Smooth muscle cell (in vitro differentiated cells): ENCODE results near the gene PRM2. TPM values are rescaled to one million over a fixed set of nuclear protein-coding genes. Genes with fewer than 3 reads are reported as not detected.
"Not testable (repeated sequence)": the region's sequence is repeated elsewhere in the genome, so short reads cannot be mapped to it uniquely, and the experiment has no call there.

Experiments
- DNase-seq: peaks from one replicate; lab custom pipeline; 2025; ENCODE audit not compliant: unreplicated experiment; lab: John Stamatoyannopoulos, UW
- H2AFZ ChIP-seq: fragments of 200-600 bp; sonication (generic); 2 replicates; pipeline ENCODE4 v1.6.0; 2016; ENCODE audit warnings: antibody characterized with exemption, low read depth, mild to moderate bottlenecking
- H3F3A ChIP-seq: fragments of 200-600 bp; sonication (generic); 2 replicates; pipeline ENCODE4 v1.6.0; 2017; ENCODE audit warnings: antibody characterized with exemption, low read depth
- H3K27ac ChIP-seq: fragments of 200-600 bp; sonication (generic); 2 replicates; pipeline ENCODE4 v1.5.1; 2016; ENCODE audit warnings: low read depth, mild to moderate bottlenecking
- H3K27me3 ChIP-seq: fragments of 200-600 bp; sonication (generic); 2 replicates; pipeline ENCODE4 v1.6.1; 2016; ENCODE audit warnings: low read depth, mild to moderate bottlenecking
- H3K36me3 ChIP-seq: fragments of 200-600 bp; sonication (generic); 2 replicates; pipeline ENCODE4 v1.5.1; 2016; ENCODE audit warnings: low read depth
- H3K4me1 ChIP-seq: fragments of 200-600 bp; sonication (generic); 2 replicates; pipeline ENCODE4 v1.5.1; 2016; ENCODE audit warnings: low read depth
- H3K4me2 ChIP-seq: fragments of 200-600 bp; sonication (generic); 2 replicates; pipeline ENCODE4 v1.6.0; 2016; ENCODE audit warnings: mild to moderate bottlenecking
- H3K4me3 ChIP-seq: fragments of 200-600 bp; sonication (generic); 2 replicates; pipeline ENCODE4 v1.5.1; 2016; ENCODE audit warnings: mild to moderate bottlenecking
- H3K79me2 ChIP-seq: fragments of 200-600 bp; sonication (generic); 2 replicates; pipeline ENCODE4 v1.6.0; 2016; ENCODE audit warnings: low read depth, mild to moderate bottlenecking
- H3K9ac ChIP-seq: fragments of 200-600 bp; sonication (generic); 2 replicates; pipeline ENCODE4 v1.6.0; 2016; ENCODE audit warnings: low read depth
- H3K9me3 ChIP-seq: fragments of 200-600 bp; sonication (generic); replicated peaks from 2 replicates; pipeline ENCODE4 v1.5.1; 2016; ENCODE audit warnings: low read depth
- H4K20me1 ChIP-seq: fragments of 200-600 bp; sonication (generic); 2 replicates; pipeline ENCODE4 v1.6.0; 2016; ENCODE audit warnings: low read depth
- WGBS: methylation state at CpG from one replicate; pipeline ENCODE4 v1.1.7; 2016; ENCODE audit warnings: low lambda C conversion rate; 5-methylcytosine and 5-hydroxymethylcytosine counted together
- polyA plus RNA-seq: library from polyadenylated mRNA; unstranded; fragments of >200 nt; fragmentation: Nextera tagmentation; extraction: Ambion mirVana; gene quantifications from 2 replicates; pipeline ENCODE4 v1.2.1, GENCODE V29; 2016
- total RNA-seq: library from RNA; depleted of rRNA; stranded (reverse); fragments of >200 nt; gene quantifications from 2 replicates; pipeline ENCODE4 v1.2.3, GENCODE V29; 2014
- TF ChIP-seq, protein P1 (sequence below): fragments of 200-600 bp; sonication (generic); IDR thresholded peaks from 2 replicates; pipeline ENCODE4 v1.5.1; 2017; ENCODE audit warnings: borderline replicate concordance, mild to moderate bottlenecking, antibody characterized with exemption; ENCODE audit not compliant: insufficient read depth, poor library complexity, severe bottlenecking

PRM2 gene
- total and polyA plus RNA-seq, 2 experiments from 2014 or later = not detected

DNA sequence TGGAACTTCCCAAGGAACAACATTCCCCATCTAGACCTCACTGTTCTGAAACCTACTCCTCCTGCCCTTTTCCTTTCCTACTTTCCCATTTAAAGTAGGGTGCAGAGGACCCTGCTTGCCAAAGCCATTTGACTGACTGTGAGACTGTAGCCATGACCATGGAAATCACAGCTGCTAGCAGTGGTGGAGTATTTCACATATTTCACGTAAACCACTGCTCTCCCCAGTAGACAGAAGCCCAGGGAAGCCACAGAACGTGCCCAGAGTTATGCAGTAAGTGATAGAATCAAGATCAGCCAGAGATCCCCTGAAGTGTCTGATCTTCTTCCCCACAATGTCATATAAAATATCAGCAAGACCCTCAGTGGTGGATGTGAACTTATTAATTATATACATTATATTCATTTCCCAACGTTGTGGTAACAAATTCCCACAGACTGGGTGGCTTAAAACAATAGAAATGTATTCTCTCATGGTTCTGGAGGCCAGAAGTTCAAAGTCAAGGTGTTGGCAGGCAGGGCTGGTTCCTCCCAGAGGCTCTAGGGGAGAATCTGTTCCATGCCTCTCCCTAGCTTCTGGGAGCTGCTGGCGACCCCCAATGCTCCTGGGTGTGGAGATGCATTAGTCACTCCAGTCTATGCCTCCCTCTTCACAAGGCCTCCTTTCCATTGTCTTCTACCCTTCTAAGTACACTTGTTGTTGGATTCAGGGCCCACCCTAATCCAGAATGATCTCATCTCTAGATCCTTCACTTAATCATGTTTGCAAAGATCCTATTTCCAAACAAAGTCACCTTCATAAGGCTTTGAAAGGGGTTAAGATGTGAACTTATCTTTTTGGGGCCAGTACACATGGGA is 25.6 kb upstream of the PRM2 start:
- H3K79me2 ChIP-seq = no peaks in the 10 kb centered on the region
- H3K9ac ChIP-seq = no peak overlapping the region
- no peak overlapping the region for H3K4me2 ChIP-seq
- no peaks in the 10 kb centered on the region for H3K9me3 ChIP-seq
- no peak overlapping the region for H3K4me3 ChIP-seq
- H4K20me1 ChIP-seq = no peaks in the 10 kb centered on the region
- no peaks in the 10 kb centered on the region for H3K36me3 ChIP-seq
- H3K27ac ChIP-seq = no peak overlapping the region
- no peaks in the 10 kb centered on the region for H3K27me3 ChIP-seq
- TF ChIP-seq, protein P1, sequence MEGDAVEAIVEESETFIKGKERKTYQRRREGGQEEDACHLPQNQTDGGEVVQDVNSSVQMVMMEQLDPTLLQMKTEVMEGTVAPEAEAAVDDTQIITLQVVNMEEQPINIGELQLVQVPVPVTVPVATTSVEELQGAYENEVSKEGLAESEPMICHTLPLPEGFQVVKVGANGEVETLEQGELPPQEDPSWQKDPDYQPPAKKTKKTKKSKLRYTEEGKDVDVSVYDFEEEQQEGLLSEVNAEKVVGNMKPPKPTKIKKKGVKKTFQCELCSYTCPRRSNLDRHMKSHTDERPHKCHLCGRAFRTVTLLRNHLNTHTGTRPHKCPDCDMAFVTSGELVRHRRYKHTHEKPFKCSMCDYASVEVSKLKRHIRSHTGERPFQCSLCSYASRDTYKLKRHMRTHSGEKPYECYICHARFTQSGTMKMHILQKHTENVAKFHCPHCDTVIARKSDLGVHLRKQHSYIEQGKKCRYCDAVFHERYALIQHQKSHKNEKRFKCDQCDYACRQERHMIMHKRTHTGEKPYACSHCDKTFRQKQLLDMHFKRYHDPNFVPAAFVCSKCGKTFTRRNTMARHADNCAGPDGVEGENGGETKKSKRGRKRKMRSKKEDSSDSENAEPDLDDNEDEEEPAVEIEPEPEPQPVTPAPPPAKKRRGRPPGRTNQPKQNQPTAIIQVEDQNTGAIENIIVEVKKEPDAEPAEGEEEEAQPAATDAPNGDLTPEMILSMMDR = no peak
- no peaks in the 10 kb centered on the region for H3K4me1 ChIP-seq
- no peak for DNase-seq
- H3F3A ChIP-seq = no peaks in the 10 kb centered on the region
- 69% methylated on average over 4 of the region's 4 CpGs for WGBS
- H2AFZ ChIP-seq = no peak overlapping the region

DNA sequence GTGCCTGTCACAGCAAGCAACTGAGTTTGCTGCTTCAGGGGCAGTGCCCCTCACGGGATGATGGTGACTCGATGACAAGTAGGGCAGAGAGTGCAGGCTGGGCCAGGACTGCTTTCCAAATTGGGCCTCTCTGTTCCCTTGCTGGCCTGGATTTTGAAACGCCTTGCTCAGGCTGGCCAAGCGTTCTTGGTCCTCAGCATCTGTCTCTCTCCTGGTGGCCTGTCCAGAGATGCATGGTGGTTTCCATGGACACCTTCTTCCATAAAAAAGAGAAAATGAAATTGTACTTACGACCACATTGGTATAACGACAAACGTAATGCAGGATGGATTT is 24.2 kb upstream of the PRM2 start:
- Histone ChIP-seq H3K79me2 (no peaks in the 10 kb centered on the region), H3K9ac (no peak overlapping the region), H3K4me3 (no peak overlapping the region), H2AFZ (no peak overlapping the region), H3K4me2 (no peak overlapping the region), H3F3A (no peaks in the 10 kb centered on the region), H4K20me1 (no peaks in the 10 kb centered on the region), H3K4me1 (no peaks in the 10 kb centered on the region), H3K27me3 (no peaks in the 10 kb centered on the region), H3K36me3 (no peaks in the 10 kb centered on the region), H3K27ac (no peak overlapping the region), H3K9me3 (no peaks in the 10 kb centered on the region)
- no peak for DNase-seq
- TF ChIP-seq, protein P1 = no peak
- 95% methylated on average over 7 of the region's 7 CpGs for WGBS

DNA sequence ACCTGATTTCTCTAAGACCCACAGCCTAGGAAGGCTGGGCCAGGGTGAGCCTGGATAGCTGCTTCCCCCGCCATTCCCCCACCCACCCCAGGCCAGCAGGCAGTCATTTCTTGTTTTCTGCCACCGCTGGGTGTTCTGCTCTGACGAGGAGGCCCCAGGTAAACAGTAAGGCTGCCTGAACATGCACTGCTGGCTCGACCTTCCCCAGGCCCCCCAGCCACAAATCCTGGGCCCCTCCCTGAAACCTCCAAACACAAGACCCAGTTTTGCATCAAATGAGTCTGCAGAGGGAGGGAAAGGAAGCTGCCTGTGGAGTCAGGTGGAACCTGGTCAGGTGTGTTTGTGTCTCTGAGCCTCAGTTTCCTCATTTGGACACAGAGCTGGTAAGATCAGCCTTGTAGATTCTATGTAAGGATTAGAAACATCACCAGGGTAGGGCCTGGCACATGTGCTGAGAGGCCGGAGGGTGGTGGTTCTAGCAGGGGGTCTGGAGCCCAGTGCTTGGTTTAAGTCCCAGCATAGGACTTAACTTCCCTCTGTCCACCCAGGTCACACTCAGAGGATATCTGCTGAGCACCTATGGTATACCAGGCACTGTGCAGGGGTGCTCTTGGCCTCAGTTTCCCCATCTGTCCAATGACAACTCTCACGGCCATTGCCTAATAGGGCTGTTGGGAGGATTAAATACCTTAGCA is 23.7 kb upstream of the PRM2 start:
- no peak overlapping the region for H3K4me2 ChIP-seq
- no peaks in the 10 kb centered on the region for H3K9me3 ChIP-seq
- H3K27ac ChIP-seq = no peak overlapping the region
- H3K27me3 ChIP-seq = no peaks in the 10 kb centered on the region
- H3K79me2 ChIP-seq = no peaks in the 10 kb centered on the region
- TF ChIP-seq, protein P1 = no peak
- no peak for DNase-seq
- H4K20me1 ChIP-seq = no peaks in the 10 kb centered on the region
- no peak overlapping the region for H3K4me3 ChIP-seq
- H2AFZ ChIP-seq = no peak overlapping the region
- WGBS = 91% methylated on average over 6 of the region's 6 CpGs
- no peaks in the 10 kb centered on the region for H3K36me3 ChIP-seq
- no peak overlapping the region for H3K9ac ChIP-seq
- H3F3A ChIP-seq = no peaks in the 10 kb centered on the region
- H3K4me1 ChIP-seq = no peaks in the 10 kb centered on the region

DNA sequence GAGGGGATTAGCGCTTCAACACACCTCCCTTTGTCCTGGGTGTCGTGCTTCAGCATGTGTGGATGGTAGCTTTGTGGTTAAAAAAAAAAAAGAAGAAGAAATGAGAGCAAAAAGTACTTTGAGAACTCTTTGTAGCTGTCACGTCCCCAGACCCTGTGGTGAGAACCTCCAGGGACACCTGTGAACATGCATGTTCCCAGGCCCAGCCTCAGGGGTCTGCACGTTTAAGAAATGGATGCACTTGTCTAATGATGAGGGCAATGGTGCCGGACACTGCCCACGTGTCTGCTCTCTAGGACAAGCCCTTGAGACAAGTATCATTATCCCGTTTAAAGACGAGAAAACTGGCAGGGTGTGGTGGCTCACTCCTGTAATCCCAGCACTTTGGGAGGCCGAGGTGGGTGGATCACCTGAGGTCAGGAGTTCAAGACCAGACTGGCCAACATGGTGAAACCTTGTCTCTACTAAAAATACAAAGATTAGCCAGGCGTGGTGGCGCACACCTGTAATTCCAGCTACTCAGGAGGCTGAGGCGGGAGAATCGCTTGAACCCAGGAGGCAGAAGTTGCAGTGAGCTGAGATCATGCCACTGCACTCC is 22.8 kb upstream of the PRM2 start:
- H3K36me3 ChIP-seq, H3K4me2 ChIP-seq, H4K20me1 ChIP-seq, H3K4me3 ChIP-seq, H3K27ac ChIP-seq, H3K4me1 ChIP-seq, H3K9ac ChIP-seq, H3F3A ChIP-seq, H2AFZ ChIP-seq, DNase-seq, H3K9me3 ChIP-seq, H3K79me2 ChIP-seq, H3K27me3 ChIP-seq: not testable (repeated sequence)
- 91% methylated on average over 13 of the region's 13 CpGs for WGBS
